GM12878 (cell line): Measurements from ENCODE around the gene JAG1. TPM values are rescaled to one million over a fixed set of nuclear protein-coding genes. Genes with fewer than 3 reads are reported as not detected.

Source experiments
- ASH2L ChIP-seq: fragments of 300-600, 200-600 bp; sonication (generic); IDR thresholded peaks from 2 replicates; pipeline ENCODE4 v1.6.1; 2017; ENCODE audit warnings: low read depth, mild to moderate bottlenecking, borderline replicate concordance
- CBFB ChIP-seq: IDR thresholded peaks from 2 replicates; pipeline ENCODE4 v1.6.1; 2016; ENCODE audit warnings: antibody characterized with exemption, low read depth
- HCFC1 ChIP-seq: fragments of 150-350 bp; IDR thresholded peaks from 2 replicates; pipeline ENCODE4 v1.6.1; 2014; ENCODE audit warnings: low read length
- IRF4 ChIP-seq: IDR thresholded peaks from 2 replicates; pipeline ENCODE4 v1.6.1; 2011; ENCODE audit warnings: low read depth, low read length
- MEF2A ChIP-seq: IDR thresholded peaks from 2 replicates; pipeline ENCODE4 v1.6.1; 2011; ENCODE audit warnings: low read depth, mild to moderate bottlenecking, low read length, moderate library complexity; ENCODE audit not compliant: insufficient read depth
- MTA3 ChIP-seq: IDR thresholded peaks from 2 replicates; pipeline ENCODE4 v1.6.1; 2012; ENCODE audit warnings: low read length, inconsistent platforms, borderline replicate concordance
- NR2C2 ChIP-seq: IDR thresholded peaks from 2 replicates; pipeline ENCODE4 v1.6.1; 2011; ENCODE audit warnings: borderline replicate concordance, low read depth; ENCODE audit not compliant: control insufficient read depth, insufficient read length
- SPI1 ChIP-seq: IDR thresholded peaks from 2 replicates; pipeline ENCODE4 v1.6.1; 2011; ENCODE audit warnings: low read depth, mild to moderate bottlenecking, low read length, moderate library complexity, borderline replicate concordance; ENCODE audit not compliant: insufficient read depth
- polyA plus RNA-seq, 11 experiments: library from polyadenylated mRNA; depleted of rRNA in 4 of 11; unstranded in 6 of 11; stranded (reverse) in 5 of 11; fragments of >200 nt; fragmentation: Nextera tagmentation in 4 of 11; fragmentation: Illumina TruSeq in 1 of 11; extraction: Ambion mirVana in 4 of 11; extraction: Trizol in 1 of 11; gene quantifications; 1 replicate in 1 of 11; 2 replicates in 10 of 11; pipeline versions ENCODE4 v1.2.1 to v1.2.3, GENCODE V29; 2011 to 2016; ENCODE audit warnings: inconsistent platforms in 2 of 11, missing spikeins in 2 of 11, low read depth in 1 of 11
- total RNA-seq, 4 experiments: library from RNA; depleted of rRNA in 3 of 4; stranded (reverse); fragments of >200 nt in 3 of 4; fragmentation: Illumina TruSeq in 1 of 4; extraction: Trizol in 1 of 4; gene quantifications; 2 replicates each; pipeline versions ENCODE4 v1.2.1 to v1.2.3, GENCODE V29; 2013 to 2021
- TF ChIP-seq, protein P1 (sequence below): fragments of 450-650 bp; IDR thresholded peaks from 2 replicates; pipeline ENCODE4 v1.6.1; 2017; ENCODE audit warnings: mild to moderate bottlenecking, moderate library complexity

JAG1 gene
- total and polyA plus RNA-seq, 10 of the 15 experiments (the other 5 are each of a cell fraction or from before 2014, with no cell fraction given), result 0.66 to 6.9 (median 1.8) TPM

DNA sequence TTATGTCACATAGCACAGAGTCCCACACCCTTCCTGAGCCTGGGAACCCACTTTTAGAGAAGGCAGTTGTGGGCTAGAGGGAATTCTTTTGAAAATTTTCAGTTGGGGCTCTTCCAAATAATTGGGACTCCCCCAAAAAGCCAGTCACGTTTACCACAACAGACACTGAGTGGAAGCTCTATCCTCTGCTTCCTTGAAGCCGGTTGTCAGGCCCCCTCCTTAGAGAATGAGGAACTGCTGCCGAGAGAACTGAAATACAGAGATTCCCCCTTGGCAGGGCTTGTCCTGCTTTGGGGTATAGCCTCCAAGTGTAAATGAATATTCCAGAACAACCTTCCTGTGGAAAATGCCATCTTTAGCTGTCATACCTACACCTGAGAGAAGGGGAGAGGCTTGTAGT lies 2.7 kb upstream of the JAG1 start (continued):
- TF ChIP-seq, protein P1, sequence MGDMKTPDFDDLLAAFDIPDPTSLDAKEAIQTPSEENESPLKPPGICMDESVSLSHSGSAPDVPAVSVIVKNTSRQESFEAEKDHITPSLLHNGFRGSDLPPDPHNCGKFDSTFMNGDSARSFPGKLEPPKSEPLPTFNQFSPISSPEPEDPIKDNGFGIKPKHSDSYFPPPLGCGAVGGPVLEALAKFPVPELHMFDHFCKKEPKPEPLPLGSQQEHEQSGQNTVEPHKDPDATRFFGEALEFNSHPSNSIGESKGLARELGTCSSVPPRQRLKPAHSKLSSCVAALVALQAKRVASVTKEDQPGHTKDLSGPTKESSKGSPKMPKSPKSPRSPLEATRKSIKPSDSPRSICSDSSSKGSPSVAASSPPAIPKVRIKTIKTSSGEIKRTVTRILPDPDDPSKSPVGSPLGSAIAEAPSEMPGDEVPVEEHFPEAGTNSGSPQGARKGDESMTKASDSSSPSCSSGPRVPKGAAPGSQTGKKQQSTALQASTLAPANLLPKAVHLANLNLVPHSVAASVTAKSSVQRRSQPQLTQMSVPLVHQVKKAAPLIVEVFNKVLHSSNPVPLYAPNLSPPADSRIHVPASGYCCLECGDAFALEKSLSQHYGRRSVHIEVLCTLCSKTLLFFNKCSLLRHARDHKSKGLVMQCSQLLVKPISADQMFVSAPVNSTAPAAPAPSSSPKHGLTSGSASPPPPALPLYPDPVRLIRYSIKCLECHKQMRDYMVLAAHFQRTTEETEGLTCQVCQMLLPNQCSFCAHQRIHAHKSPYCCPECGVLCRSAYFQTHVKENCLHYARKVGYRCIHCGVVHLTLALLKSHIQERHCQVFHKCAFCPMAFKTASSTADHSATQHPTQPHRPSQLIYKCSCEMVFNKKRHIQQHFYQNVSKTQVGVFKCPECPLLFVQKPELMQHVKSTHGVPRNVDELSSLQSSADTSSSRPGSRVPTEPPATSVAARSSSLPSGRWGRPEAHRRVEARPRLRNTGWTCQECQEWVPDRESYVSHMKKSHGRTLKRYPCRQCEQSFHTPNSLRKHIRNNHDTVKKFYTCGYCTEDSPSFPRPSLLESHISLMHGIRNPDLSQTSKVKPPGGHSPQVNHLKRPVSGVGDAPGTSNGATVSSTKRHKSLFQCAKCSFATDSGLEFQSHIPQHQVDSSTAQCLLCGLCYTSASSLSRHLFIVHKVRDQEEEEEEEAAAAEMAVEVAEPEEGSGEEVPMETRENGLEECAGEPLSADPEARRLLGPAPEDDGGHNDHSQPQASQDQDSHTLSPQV, result no peak
- peak; percentile 81 for TF ChIP-seq SPI1
- no peak for TF ChIP-seq NR2C2
- TF ChIP-seq IRF4, result no peak
- no peak for TF ChIP-seq MEF2A
- no peak for TF ChIP-seq CBFB
- no peak for TF ChIP-seq MTA3
- no peak for TF ChIP-seq ASH2L
- TF ChIP-seq HCFC1, result no peak
